HG03354 (cell line): ENCODE results near the gene RBM5.

Experiments
- ATAC-seq: cut with Tn5 transposase; IDR thresholded peaks from one replicate; pipeline ENCODE4 v1.9.1; 2021; ENCODE audit warnings: mild to moderate bottlenecking; ENCODE audit not compliant: unreplicated experiment, poor library complexity, severe bottlenecking

Gene RBM5

DNA sequence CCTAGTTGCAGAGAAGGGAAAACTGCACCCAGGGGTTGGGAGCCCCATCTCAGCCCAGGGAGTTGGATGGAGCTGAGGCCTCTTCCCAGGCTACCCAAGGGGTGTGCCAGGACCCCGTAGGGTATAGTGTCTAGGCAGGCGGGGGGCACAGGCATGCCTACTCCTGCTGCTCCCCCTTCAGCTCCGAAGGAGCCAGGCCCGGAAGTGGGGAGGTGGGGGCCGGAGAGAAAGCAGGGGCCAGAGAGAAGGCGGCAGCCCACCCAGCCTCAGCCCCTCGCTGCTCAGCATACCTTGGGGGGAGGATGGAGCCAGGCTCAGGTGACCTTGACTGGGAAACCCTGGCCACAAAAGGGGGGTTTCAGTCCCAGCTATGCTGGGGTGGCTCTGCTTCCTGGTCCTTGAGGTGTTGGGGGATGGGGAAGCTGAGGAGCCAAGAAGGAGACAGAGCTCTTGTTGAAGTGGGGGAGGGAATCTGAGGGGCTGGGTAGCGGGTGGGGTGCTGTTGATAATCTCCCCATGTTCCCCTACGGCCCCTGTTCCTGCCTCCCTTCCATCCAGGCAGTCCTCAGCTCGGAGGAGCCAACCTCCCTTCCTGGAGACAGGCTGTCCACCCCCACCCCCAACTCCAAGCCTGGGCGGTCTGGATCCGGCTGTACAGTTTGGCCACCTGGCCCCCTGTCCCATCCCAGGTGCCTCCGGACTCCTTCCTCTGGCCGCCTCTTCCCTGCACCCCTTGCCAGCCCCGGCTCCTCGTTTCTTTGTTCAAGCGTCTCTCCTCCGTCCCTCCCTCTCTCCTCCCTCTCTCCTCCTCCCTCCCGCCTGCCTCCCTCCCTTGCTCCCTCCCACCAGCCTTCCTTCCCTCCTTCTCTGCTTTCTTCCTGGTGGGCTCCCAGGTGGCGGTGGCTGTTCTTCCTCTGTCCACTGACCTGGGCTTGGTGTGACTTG is 68.1 kb downstream of the RBM5 start:
- ATAC-seq = no peak

GRCh38 chr3:50157827-50158529 is 69.3 kb downstream of the RBM5 start:
- no peak for ATAC-seq

DNA sequence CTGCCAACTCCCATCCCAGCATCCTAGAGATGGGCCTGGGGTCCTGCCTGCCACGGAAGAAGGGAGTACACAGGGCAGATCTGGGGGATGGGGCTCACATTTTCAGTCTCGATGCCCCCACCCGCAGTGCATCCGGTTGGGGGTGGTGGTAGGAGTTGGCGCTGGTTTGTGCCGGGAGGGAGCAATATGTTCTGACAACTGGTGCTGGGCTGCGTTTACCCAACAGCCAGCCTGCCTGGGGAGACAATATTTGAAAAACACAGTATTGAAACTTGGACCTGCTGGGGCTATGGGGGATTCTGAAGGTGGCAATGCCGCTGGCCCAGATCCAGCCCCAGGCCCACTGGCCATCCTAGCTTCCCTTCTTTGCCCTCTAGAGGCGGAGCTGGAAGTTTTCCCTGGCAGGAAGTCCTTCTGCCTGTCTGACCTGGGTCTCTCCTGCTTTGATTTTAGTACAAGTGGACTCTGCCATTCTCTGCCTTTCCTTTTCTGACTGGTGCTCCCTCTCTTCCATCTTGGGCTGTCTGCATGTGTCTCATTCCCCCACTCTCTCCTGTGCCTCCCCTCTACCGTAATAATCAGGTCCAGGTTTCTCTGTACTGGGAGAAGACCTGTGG is 69.9 kb downstream of the RBM5 start:
- no peak for ATAC-seq

DNA sequence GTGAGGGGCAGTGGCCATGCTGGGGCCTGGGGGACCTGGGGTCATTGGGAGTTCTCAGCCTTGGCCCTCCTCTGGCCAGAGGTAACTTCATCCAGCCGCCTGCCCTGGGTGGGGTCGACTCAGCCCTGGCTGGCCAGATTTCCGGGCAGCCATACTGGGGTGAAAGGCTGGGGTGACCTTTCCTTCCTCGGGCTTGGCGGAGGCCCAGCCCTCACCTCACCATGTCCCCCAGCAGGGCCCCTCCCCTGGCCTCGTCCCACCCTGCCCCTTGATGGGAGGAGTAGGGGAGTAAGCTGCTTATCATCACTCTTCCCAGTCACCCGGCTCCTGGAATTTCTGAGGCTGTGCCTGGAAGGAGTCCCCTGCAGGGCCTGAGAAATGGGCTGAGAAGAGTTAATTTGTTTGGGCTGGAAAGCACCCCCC is 71.9 kb downstream of the RBM5 start:
- ATAC-seq = no peak

DNA sequence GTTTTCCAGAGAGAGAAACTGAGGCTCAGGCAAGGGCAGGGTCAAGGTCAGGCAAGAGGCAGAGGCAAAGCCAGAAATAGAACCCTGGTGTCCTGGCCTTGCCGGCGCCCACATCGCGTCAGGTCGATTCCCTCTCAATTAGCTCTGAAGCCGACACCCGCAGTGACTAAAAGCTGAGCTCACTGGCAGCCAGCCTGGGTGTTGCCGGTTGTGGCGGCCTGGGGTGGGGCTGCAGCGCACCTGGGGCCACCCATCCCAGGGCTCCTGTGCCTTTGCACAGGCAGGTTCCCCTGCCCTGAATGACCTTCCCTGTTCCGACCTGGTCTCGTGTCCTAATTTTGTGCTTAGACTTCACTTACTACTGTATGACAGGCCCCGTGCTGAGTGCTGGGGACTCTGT is 72.6 kb downstream of the RBM5 start:
- no peak for ATAC-seq

- no peak for ATAC-seq
Measured at GRCh38 chr3:50162034-50162883, 73.5 kb downstream of the RBM5 start.

- ATAC-seq = no peak
Measured at GRCh38 chr3:50163572-50164455, 75.1 kb downstream of the RBM5 start.

GRCh38 chr3:50164481-50164880 is 75.8 kb downstream of the RBM5 start:
- no peak for ATAC-seq

GRCh38 chr3:50164984-50165909 is 76.5 kb downstream of the RBM5 start:
- ATAC-seq = no peak

DNA sequence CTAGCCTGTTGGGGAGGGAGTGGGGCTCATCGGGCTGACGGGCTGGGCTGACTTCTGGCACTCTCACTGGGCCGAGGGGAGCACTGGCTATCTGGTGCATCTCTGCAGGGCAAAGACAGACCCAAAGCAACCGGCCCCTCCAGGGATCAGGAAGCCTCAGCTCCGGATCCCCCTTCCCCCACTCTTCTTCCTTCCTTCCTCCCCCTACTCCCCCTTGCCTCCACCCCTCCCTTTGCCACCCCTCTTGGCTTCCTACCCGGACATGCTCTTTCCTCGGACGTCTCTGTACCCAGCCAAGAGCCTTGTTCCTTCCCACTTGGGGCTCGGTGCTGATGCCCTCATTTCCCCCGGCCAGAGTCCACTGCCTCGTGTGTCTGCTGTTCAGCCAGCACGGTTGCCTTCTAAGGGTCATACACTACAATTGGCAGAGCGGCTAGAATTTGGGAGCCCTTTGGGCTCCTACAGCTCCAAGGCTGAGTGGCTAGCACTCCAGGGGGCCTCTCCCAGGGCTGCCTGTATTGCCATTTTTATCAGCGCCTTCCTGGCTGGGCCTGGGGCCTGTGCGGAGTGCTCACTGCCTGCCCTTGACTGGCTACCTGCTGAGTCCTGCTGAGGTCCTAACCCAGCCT is 77.3 kb downstream of the RBM5 start:
- no peak for ATAC-seq

- ATAC-seq = no peak
Measured at GRCh38 chr3:50166620-50167019, 77.9 kb downstream of the RBM5 start.

DNA sequence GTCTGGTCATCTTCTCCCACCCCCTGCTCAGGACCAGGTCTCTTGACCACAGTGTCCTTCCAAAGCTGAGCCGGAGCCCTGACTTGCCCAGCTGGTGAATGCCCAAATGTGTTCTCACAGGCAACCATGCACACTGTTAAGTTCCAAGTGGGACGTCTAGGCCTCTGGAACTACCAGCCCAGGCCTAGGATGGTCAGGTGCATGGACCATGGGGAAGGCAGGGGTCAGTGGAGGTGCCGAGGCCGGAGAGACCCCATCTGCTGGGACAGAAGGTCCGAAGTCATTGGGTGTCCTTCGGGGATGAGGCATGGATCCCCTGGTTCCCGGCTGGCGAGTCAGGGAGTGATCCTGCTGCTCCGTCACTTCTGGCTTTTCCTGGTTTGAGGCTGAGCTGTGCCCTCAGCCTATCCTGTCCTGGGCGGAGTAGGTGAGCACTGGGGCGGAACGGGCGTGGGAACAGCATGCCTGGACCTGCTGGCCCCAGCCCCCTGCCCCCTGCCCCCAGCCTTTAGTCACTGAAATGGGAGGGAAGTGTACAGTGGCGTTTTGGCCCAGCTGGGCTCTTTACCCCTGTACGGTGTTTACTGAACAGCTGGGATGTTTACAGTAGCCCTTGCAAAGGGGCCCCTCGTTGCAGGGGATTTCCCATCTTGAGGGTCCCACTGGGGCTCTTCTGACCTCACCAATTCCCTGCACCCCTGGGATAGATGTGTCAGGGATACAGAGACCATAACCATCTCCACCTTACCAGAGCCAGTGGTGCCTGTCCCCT is 78.5 kb downstream of the RBM5 start:
- ATAC-seq = no peak

GRCh38 chr3:50167841-50168209 is 79.1 kb downstream of the RBM5 start:
- no peak for ATAC-seq

- ATAC-seq = no peak
Measured at GRCh38 chr3:50168388-50168787, 79.7 kb downstream of the RBM5 start.
